PC-3 (cell line): ENCODE measurements around the gene MITF. TPM values are rescaled to one million over a fixed set of nuclear protein-coding genes. Genes with fewer than 3 reads are reported as not detected.

Source experiments
- ATAC-seq: fragments of 200-7000 bp; cut with Tn5 transposase; 2 replicates; pipeline ENCODE4 v1.9.1; 2020; ENCODE audit warnings: mild to moderate bottlenecking, moderate library complexity
- BruUV-seq: library from RNA; stranded (reverse); fragments of 400-500 nt; replicated peaks from 2 replicates; lab custom pipeline; 2021; lab: Mats Ljungman, UMichigan
- CTCF ChIA-PET: fragments of 300-600 bp; sonication (Branson Sonifier 250); formaldehyde crosslinking; loops from one replicate; lab custom pipeline; 2022; ENCODE audit warnings: antibody characterized with exemption; lab: Charles Lee
- POLR2A ChIA-PET: fragments of 300-600 bp; sonication (Branson Sonifier 250); formaldehyde crosslinking; loops from one replicate; lab custom pipeline; 2022; ENCODE audit warnings: antibody characterized with exemption; ENCODE audit not compliant: unreplicated experiment; lab: Charles Lee
- DNase-seq: peaks from one replicate; pipeline ENCODE4 v3.0.0-alpha.2; 2015
- H2AFZ ChIP-seq: fragments of 300-600 bp; sonication (generic); 2 replicates; pipeline ENCODE4 v1.6.0; 2016; ENCODE audit warnings: antibody characterized with exemption, low read length
- H3F3A ChIP-seq: fragments of 300-600 bp; sonication (generic); one replicate; pipeline ENCODE4 v1.6.0; 2017; ENCODE audit warnings: antibody characterized with exemption, low read length, control low read depth, mild to moderate bottlenecking; ENCODE audit not compliant: unreplicated experiment
- H3K27ac ChIP-seq: fragments of 300-600 bp; sonication (generic); 2 replicates; pipeline ENCODE4 v1.5.1; 2016; ENCODE audit warnings: mild to moderate bottlenecking, low read length
- H3K27me3 ChIP-seq: fragments of 300-600 bp; sonication (generic); 2 replicates; pipeline ENCODE4 v1.6.1; 2016; ENCODE audit warnings: low read length, mixed read lengths
- H3K36me3 ChIP-seq: fragments of 300-600 bp; sonication (generic); 2 replicates; pipeline ENCODE4 v1.6.1; 2016; ENCODE audit warnings: low read depth, mixed run types, low read length, mixed read lengths
- H3K4me1 ChIP-seq: fragments of 300-600 bp; sonication (generic); 2 replicates; pipeline ENCODE4 v1.5.1; 2016; ENCODE audit warnings: low read length; ENCODE audit not compliant: insufficient read depth
- H3K4me2 ChIP-seq: fragments of 300-600 bp; sonication (generic); 2 replicates; pipeline ENCODE4 v1.6.0; 2016; ENCODE audit warnings: low read length
- H3K4me3 ChIP-seq: fragments of 300-600 bp; sonication (generic); 2 replicates; pipeline ENCODE4 v1.5.1; 2016; ENCODE audit warnings: mild to moderate bottlenecking, low read length, mixed read lengths
- H3K79me2 ChIP-seq: fragments of 300-600 bp; sonication (generic); 2 replicates; pipeline ENCODE4 v1.6.1; 2017; ENCODE audit warnings: low read length, mixed read lengths
- H3K9ac ChIP-seq: fragments of 300-600 bp; sonication (generic); 2 replicates; pipeline ENCODE4 v1.6.0; 2016; ENCODE audit warnings: mild to moderate bottlenecking, low read length
- H3K9me2 ChIP-seq: fragments of 300-600 bp; sonication (generic); replicated peaks from 2 replicates; pipeline ENCODE4 v1.6.1; 2016; ENCODE audit warnings: mixed run types, low read length, mixed read lengths
- H3K9me3 ChIP-seq: fragments of 300-600 bp; sonication (generic); 2 replicates; pipeline ENCODE4 v1.6.1; 2016; ENCODE audit warnings: low read length, mixed read lengths
- H4K20me1 ChIP-seq: fragments of 300-600 bp; sonication (generic); 2 replicates; pipeline ENCODE4 v1.6.1; 2016; ENCODE audit warnings: low read length, mixed read lengths
- EZH2 ChIP-seq: fragments of 300-600 bp; sonication (generic); IDR thresholded peaks from one replicate; pipeline ENCODE4 v1.6.1; 2017; ENCODE audit warnings: antibody characterized with exemption, mild to moderate bottlenecking, low read length; ENCODE audit not compliant: unreplicated experiment
- EZH2phosphoT487 ChIP-seq: fragments of 300-600 bp; sonication (generic); IDR thresholded peaks from 2 replicates; pipeline ENCODE4 v1.6.1; 2018; ENCODE audit warnings: mild to moderate bottlenecking, antibody characterized with exemption, low read length, borderline replicate concordance
- intact Hi-C: fragments of 100-400 bp; cut with micrococcal nuclease; formaldehyde crosslinking; loops from 2 replicates; pipeline ENCODE4 v1.9.0; 2023
- total RNA-seq: library from RNA; depleted of rRNA; stranded (reverse); fragments of >200 nt; gene quantifications from 2 replicates; pipeline ENCODE4 v1.2.3, GENCODE V29; 2014
- TF ChIP-seq, protein P1 (sequence below): fragments of 300-600 bp; sonication (generic); conservative IDR thresholded peaks from 2 replicates; pipeline ENCODE4 v1.5.1; 2017; ENCODE audit warnings: antibody characterized with exemption, low read depth, mild to moderate bottlenecking, low read length

MITF gene
- total RNA-seq, 1 experiment from 2014 or later: 7.6 TPM

DNA sequence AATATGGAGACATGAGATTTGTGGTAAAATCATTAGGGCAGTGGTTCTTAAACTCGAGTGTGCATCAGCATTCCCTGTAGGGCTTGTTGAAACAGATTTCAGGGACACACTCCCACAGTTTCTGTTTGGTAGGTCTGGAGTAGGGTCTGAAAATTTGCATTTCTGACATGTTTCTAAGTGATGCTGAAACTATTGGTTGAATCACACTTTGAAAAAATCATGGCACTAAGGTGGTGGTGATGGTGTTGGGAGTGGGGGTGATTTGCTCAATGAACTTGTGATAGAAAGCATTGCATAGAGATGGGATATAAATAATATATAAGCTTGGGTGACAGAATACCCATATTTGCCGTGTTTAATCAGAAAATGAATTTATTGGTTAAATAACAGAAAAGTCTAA, 11.3 kb downstream of the MITF start:
- no peak overlapping the region for H3K4me2 ChIP-seq
- no peaks in the 10 kb centered on the region for H3F3A ChIP-seq
- no peaks in the 10 kb centered on the region for H3K36me3 ChIP-seq
- BruUV-seq: no TSS peak
- no peak overlapping the region for H3K27ac ChIP-seq
- H3K9me2 ChIP-seq: no peaks in the 10 kb centered on the region
- DNase-seq: no peak
- ATAC-seq: no peak
- ChIA-PET CTCF (no interaction called here), POLR2A (no interaction called here)
- no peaks in the 10 kb centered on the region for H4K20me1 ChIP-seq
- H3K4me3 ChIP-seq: no peak overlapping the region
- no peaks in the 10 kb centered on the region for H3K9me3 ChIP-seq
- no peaks in the 10 kb centered on the region for H3K79me2 ChIP-seq
- intact Hi-C loops: no loop called here
- no peak overlapping the region for H2AFZ ChIP-seq
- H3K9ac ChIP-seq: no peak overlapping the region
- no peak for TF ChIP-seq EZH2
- no peak for TF ChIP-seq EZH2phosphoT487
- TF ChIP-seq, protein P1, sequence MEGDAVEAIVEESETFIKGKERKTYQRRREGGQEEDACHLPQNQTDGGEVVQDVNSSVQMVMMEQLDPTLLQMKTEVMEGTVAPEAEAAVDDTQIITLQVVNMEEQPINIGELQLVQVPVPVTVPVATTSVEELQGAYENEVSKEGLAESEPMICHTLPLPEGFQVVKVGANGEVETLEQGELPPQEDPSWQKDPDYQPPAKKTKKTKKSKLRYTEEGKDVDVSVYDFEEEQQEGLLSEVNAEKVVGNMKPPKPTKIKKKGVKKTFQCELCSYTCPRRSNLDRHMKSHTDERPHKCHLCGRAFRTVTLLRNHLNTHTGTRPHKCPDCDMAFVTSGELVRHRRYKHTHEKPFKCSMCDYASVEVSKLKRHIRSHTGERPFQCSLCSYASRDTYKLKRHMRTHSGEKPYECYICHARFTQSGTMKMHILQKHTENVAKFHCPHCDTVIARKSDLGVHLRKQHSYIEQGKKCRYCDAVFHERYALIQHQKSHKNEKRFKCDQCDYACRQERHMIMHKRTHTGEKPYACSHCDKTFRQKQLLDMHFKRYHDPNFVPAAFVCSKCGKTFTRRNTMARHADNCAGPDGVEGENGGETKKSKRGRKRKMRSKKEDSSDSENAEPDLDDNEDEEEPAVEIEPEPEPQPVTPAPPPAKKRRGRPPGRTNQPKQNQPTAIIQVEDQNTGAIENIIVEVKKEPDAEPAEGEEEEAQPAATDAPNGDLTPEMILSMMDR: no peak
- no peaks in the 10 kb centered on the region for H3K27me3 ChIP-seq
- H3K4me1 ChIP-seq: no peaks in the 10 kb centered on the region

DNA sequence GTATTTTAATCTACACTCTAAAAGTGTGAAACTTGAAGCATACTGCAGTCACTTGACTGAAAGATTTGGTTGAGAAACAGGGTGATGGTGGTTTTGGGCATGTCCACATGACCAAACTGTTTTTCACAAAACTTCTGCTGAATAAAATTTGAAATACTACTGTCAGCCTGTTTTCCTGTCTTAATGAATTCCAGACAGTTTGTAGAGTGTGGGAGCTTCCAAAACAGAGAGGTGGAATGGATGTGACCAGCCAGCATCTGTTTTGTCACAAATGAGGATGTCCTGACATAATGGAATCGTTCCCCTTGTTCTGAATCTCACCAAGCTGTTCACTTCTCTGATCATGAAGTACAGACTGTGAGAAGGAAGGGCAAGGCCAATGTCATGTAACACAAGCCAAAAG, 11.8 kb downstream of the MITF start:
- Histone ChIP-seq H3F3A (no peaks in the 10 kb centered on the region), H3K4me1 (no peaks in the 10 kb centered on the region), H3K27me3 (no peaks in the 10 kb centered on the region), H3K36me3 (no peaks in the 10 kb centered on the region), H3K4me2 (no peak overlapping the region), H3K27ac (no peak overlapping the region), H3K9me3 (no peaks in the 10 kb centered on the region), H3K79me2 (no peaks in the 10 kb centered on the region), H3K9ac (no peak overlapping the region), H3K4me3 (no peak overlapping the region), H4K20me1 (no peaks in the 10 kb centered on the region), H2AFZ (no peak overlapping the region), H3K9me2 (no peaks in the 10 kb centered on the region)
- DNase-seq (no peak), ATAC-seq (no peak)
- ChIA-PET POLR2A (no interaction called here), CTCF (no interaction called here)
- intact Hi-C loops: no loop called here
- TF ChIP-seq EZH2 (no peak), EZH2phosphoT487 (no peak)
- TF ChIP-seq, protein P1: no peak
- no TSS peak for BruUV-seq

DNA sequence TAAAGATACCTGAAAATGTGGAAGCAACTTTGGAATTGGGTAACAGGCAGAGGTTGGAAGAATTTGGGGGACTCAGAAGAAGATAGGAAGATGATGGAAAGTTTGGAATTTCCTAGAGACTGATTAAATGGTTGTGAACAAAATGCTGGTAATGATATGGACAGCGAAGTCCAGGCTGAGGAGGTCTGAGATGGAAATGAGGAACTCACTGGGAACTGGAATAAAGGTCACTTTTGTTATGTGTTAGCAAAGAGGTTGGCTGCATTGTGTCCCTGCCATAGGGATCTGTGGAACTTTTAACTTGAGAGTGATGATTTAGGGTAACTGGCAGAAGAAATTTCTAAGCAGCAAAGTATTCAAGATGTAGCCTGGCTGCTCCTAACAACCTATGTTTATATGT, 13.0 kb downstream of the MITF start:
- POLR2A ChIA-PET: no interaction called here
- no peaks in the 10 kb centered on the region for H3K36me3 ChIP-seq
- no peak for ATAC-seq

More for the DNA sequence above, 13.0 kb downstream of the MITF start:
- Histone ChIP-seq H3K4me2 (no peak overlapping the region), H3K27me3 (no peaks in the 10 kb centered on the region), H3F3A (no peaks in the 10 kb centered on the region), H3K9me3 (no peaks in the 10 kb centered on the region), H3K4me3 (no peak overlapping the region), H2AFZ (no peak overlapping the region), H3K27ac (no peak overlapping the region), H3K9ac (no peak overlapping the region), H3K4me1 (no peaks in the 10 kb centered on the region), H4K20me1 (no peaks in the 10 kb centered on the region), H3K79me2 (no peaks in the 10 kb centered on the region), H3K9me2 (no peaks in the 10 kb centered on the region)
- CTCF ChIA-PET: no interaction called here
- TF ChIP-seq EZH2 (no peak), EZH2phosphoT487 (no peak)
- TF ChIP-seq, protein P1: no peak
- DNase-seq: no peak
- no TSS peak for BruUV-seq
- intact Hi-C loops: no loop called here
